HG02943 (cell line): Measurements from ENCODE around the gene IGFBP5.

ENCODE experiments used
- ATAC-seq: cut with Tn5 transposase; IDR thresholded peaks from one replicate; pipeline ENCODE4 v1.9.1; 2021; ENCODE audit warnings: mild to moderate bottlenecking, low read depth, moderate library complexity; ENCODE audit not compliant: unreplicated experiment

The IGFBP5 gene

GRCh38 chr2:216690456-216690852, 4.9 kb downstream of the IGFBP5 start:
- ATAC-seq = no peak

- ATAC-seq = no peak
Observed at GRCh38 chr2:216689397-216689796, 6.0 kb downstream of the IGFBP5 start.

GRCh38 chr2:216688731-216689340, 6.5 kb downstream of the IGFBP5 start:
- ATAC-seq = no peak

GRCh38 chr2:216687646-216688045, 7.7 kb downstream of the IGFBP5 start:
- ATAC-seq = no peak

- ATAC-seq = no peak
Observed at GRCh38 chr2:216687111-216687510, 8.2 kb downstream of the IGFBP5 start.

- no peak for ATAC-seq
Observed at GRCh38 chr2:216685327-216685875, 9.9 kb downstream of the IGFBP5 start.

GRCh38 chr2:216683846-216684245, 11.5 kb downstream of the IGFBP5 start:
- ATAC-seq = no peak

GRCh38 chr2:216681683-216682082, 13.7 kb downstream of the IGFBP5 start:
- no peak for ATAC-seq

GRCh38 chr2:216680951-216681629, 14.3 kb downstream of the IGFBP5 start:
- ATAC-seq = no peak

- ATAC-seq = no peak
Observed at GRCh38 chr2:216679658-216680024, 15.7 kb downstream of the IGFBP5 start.

- ATAC-seq = no peak
Observed at GRCh38 chr2:216678813-216679657, 16.3 kb downstream of the IGFBP5 start.

GRCh38 chr2:216678098-216678465, 17.3 kb downstream of the IGFBP5 start:
- ATAC-seq = no peak

GRCh38 chr2:216677439-216678097, 17.8 kb downstream of the IGFBP5 start:
- ATAC-seq = no peak

- no peak for ATAC-seq
Observed at GRCh38 chr2:216676630-216677029, 18.7 kb downstream of the IGFBP5 start.

- no peak for ATAC-seq
Observed at GRCh38 chr2:216674376-216674775, 21.0 kb downstream of the IGFBP5 start.

GRCh38 chr2:216673609-216674008, 21.7 kb downstream of the IGFBP5 start:
- ATAC-seq = no peak

- no peak for ATAC-seq
Observed at GRCh38 chr2:216673021-216673420, 22.3 kb downstream of the IGFBP5 start.

GRCh38 chr2:216672466-216672865, 22.9 kb downstream of the IGFBP5 start:
- ATAC-seq = no peak

- no peak for ATAC-seq
Observed at GRCh38 chr2:216671791-216672343, 23.5 kb downstream of the IGFBP5 start.

GRCh38 chr2:216671081-216671411, 24.3 kb downstream of the IGFBP5 start:
- no peak for ATAC-seq
